ENCODE results near the gene CMTM4.
"Not testable (repeated sequence)": the region's sequence is repeated elsewhere in the genome, so short reads cannot be mapped to it uniquely, and the experiment has no call there.

Gene CMTM4

DNA sequence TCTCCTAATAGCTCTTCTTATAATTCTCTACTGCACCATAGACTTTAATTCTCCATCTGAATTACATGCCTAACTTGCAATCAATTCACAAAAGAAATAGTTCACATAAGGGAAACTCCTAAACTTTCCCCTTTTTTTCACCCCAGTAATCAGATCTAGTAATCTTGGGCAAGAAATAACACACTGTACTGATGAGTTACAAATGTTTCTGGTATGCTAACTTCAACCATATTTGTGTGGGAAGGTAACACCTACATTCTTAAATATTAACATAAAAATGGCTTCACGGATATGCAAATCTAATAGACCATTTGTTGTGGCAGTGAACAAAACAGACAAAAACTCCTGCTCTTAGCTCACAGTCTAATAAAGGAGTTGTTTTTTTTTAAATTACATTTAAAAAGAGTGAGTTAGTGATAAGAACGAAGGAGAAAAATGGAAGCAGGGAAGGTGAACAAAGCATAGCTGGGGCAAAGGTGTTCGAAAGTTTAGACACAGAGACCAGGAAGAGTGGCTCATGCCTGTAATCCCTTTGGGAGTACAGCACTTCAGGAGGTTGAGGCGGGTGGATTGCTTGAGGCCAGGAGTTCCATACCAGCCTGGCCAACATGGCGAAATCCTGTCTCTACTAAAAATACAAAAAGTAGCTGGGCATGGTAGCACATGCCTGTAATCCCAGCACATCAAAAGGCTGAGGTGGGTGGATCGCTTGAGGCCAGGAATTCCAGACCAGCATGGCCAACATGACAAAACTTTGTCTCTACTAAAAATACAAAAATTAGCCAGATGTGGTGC is 57.3 kb downstream of the CMTM4 start:
- DNase-seq, result no peak

DNA sequence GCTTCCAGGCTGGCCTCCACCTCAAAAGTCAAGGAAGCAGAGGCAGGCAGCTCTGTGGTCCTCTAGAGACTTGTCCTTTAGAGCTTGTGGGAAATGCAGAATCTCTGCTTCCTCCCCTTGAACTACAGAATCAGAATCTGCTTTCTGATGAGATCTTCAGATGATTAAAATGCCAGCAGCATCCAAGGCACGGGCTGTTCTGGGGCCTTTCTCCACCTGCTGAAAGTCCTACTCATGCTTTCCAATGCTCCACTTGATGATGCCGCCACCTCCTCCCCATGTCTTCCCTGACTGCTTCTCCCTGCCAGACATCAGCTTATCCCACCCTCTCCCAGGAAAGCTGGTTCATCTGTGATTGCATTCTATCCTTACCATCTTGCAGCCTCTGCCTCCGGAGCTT is 58.7 kb downstream of the CMTM4 start:
- no peak for DNase-seq

DNA sequence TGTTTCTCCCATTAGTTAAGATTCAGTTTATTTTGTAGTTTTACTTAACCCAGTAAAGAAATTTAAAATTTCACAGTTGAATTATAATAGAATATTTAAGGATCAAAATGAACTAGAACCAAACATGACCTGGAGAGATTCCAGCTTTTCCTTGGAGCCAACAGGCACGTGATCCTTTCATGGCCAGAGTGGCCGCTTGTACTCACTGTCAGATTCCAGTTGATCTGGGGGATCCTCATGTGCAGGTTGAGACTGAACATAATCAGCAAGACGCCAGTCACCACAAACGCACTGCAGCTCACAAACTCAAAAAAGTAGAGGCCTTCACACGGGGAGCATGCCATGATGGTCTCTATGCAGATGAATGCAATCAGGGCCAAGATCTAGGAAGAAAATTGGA is 60.3 kb downstream of the CMTM4 start:
- no peak for DNase-seq

DNA sequence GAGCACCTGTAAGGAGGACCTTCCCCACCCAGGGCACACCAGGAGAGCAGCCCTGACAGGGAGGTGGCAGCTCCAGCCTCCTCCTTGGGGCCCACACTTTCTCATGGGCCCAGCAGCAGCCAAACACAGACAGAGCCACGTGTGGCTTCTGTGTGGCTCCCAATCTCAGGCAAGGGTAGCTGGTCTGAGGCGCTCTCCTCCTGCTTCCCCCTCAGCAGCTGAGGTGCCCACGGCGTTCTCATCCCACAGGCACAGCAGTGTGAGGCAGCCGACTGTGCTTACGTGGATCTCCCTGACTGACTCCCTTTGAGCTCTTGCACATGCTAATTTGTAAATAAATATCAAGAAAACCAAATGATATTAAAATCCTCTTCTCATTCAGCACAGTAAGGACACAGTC is 61.1 kb downstream of the CMTM4 start:
- DNase-seq, result no peak

DNA sequence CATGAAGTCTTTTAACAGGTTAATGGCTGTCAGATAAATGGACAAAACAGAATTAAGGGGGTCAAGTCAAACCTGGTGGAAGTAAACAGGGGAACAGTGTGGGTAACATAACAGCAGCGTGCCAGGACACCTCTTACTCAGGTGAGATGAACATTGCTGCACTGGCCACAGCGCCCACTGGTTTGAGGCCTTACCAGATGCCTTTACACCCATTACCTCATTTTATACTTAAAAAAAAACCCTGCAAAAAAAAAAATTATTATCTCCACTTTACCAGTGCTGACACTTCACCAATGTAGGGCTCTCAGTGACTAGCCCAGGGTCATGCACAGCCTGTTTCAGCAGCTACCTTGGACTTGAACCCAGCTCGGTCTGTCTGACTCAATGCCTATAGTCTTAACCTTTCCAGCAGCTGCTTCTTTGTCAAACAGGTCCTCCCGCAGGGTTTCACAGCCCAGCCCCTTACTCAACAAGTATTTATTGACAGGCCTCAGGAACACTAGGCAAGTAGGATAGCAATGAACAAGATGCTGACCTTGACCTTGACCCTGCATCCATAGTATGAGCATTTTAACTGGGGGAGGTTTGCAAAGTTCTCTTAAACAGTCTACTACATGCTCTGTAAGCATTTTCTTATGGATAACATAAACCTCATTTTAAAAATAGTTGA is 61.9 kb downstream of the CMTM4 start:
- no peak for DNase-seq

DNA sequence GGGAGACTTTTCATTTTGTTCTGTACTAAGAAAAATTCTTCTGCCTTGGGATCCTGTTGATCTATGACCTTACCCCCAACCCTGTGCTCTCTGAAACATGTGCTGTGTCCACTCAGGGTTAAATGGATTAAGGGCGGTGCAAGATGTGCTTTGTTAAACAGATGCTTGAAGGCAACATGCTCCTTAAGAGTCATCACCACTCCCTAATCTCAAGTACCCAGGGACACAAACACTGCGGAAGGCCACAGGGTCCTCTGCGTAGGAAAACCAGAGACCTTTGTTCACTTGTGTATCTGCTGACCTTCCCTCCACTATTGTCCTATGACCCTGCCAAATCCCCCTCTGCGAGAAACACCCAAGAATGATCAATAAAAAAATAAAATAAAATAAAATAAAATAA is 65.0 kb downstream of the CMTM4 start:
- DNase-seq, result not testable (repeated sequence)

DNA sequence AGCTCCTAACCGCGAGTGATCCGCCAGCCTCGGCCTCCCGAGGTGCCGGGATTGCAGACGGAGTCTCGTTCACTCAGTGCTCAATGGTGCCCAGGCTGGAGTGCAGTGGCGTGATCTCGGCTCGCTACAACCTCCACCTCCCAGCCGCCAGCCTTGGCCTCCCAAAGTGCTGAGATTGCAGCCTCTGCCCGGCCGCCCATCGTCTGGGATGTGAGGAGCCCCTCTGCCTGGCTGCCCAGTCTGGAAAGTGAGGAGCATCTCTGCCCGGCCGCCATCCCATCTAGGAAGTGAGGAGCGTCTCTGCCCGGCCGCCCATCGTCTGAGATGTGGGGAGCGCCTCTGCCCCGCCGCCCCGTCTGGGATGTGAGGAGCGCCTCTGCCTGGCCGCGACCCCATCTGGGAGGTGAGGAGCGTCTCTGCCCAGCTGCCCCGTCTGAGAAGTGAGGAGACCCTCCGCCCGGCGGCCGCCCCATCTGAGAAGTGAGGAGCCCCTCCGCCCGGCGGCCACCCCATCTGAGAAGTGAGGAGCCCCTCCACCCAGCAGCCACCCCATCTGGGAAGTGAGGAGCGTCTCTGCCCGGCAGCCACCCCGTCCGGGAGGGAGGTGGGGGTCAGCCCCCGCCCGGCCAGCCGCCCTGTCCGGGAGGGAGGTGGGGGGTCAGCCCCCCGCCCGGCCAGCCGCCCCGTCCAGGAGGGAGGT is 65.8 kb downstream of the CMTM4 start:
- not testable (repeated sequence) for DNase-seq

DNA sequence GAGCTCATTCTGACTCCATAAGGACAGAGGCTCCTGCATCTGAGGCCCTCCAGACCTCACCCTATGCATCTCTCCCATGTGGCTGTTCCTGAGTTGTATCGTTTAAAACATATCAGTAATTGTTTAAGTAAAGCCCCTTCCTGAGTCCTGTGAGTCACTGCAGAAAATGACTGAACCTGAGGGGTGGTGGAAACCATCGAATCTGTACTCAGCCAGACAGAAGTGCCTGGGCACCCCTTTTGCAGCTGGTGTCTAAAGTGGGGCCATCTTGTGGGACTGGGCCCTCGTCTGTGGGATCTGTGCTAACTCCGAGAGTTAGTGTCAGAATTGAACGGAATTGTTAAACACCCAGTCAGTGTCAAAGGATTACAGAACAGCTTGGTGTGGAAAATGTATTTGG is 66.7 kb downstream of the CMTM4 start:
- no peak for DNase-seq

DNA sequence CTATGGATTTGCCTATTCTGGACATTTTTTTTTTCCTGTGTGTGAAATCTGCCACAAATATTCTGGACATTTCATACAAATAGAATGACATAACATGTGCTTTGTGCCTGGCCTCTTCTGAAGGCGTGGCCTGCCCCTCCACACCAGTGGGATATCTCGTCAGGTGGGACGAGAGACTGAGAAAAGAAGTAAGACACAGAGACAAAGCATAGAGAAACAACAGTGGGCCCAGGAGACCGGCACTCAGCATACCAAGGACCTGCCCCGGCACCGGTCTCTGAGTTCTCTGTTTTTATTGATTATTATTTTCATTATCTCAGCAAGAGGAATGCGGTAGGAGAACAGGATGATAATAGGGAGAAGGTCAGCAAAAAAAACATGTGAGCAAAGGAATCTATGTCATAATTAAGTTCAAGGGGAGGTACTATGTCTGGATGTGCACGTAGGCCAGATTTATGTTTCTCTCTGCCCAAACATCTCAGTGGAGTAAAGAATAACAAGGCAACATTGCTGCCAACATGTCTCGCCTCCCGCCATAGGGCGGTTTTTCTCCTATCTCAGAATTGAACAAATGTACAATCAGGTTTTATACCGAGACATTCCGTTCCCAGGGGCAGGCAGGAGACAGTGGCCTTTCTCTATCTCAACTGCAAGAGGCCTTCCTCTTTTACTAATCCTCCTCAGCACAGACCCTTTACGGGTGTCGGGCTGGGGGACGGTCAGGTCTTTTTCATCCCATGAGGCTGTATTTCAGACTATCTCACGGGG is 68.7 kb downstream of the CMTM4 start:
- DNase-seq, result not testable (repeated sequence)

DNA sequence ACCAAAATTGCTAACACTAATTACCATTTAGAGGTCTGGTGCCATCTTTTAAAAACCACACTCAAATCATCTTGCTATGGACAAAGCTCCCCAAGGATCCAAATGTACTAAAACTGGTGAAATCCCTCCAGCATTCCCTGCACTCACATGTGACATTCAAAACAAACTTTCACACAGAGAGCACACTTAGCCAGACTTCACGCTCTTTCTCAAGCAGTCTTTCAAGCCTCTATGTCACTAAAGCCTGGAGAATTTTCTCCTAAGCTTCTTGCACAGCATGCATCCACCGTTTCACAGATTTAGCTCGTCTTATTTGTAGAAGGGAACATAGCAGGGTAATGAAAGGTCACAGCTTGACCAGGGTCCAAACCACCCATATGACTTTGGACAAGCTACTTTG is 72.8 kb downstream of the CMTM4 start:
- no peak for DNase-seq

DNA sequence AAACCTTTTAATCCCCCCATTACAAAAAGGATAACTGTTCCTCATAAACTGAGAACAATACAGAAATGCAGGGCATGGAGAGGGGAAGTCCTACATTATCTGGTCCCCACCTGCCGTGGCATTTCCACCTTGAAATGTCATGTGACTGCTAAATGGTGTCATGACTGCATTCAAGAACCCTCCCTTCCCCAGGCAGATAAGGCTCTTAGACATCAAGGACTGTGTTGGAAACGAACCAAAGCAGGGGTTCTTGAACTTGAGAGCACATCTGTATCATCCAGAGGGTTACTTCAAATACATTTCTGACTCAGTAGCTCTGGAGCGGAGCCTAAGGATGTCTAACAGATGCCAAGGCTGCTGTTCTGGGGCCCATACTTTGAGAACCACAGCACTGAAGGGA is 73.7 kb downstream of the CMTM4 start:
- no peak for DNase-seq

DNA sequence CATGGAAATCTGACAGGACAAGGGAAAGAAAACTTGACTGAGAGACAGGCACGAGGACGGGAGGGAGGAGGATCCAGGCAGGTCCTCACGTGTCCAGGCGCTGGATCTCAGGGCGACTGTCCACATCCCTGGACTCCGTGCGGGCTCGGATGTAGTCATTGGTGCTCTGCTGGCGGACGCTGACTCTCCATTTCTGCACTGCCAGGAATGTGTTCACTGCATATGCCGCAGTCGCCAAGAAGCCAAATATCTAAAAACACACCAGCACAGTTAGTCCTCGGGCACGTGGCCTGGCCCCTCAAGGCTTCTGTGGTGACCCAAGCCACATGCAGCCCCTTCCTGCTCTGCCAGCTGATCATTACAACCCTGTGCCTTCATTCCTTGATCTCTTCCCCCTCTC is 74.6 kb downstream of the CMTM4 start:
- DNase-seq, result no peak

DNA sequence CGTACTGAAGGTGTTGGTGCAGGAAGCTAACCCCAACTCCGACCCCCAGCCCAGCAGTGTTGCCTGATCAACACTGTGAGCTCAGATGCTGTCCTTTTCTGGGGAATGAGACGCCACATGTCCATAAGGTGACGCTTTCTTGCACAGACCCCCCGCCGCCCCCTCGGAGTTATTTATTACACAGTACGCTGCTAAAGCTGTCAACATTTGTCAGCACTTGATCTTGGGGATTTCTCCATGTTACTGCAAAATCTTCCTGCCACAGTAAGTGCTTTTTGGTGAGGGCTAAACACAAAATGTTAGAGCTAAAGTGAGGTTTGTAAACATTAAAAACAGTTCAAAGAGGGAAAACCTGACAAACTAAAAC is 76.1 kb downstream of the CMTM4 start:
- DNase-seq, result no peak

DNA sequence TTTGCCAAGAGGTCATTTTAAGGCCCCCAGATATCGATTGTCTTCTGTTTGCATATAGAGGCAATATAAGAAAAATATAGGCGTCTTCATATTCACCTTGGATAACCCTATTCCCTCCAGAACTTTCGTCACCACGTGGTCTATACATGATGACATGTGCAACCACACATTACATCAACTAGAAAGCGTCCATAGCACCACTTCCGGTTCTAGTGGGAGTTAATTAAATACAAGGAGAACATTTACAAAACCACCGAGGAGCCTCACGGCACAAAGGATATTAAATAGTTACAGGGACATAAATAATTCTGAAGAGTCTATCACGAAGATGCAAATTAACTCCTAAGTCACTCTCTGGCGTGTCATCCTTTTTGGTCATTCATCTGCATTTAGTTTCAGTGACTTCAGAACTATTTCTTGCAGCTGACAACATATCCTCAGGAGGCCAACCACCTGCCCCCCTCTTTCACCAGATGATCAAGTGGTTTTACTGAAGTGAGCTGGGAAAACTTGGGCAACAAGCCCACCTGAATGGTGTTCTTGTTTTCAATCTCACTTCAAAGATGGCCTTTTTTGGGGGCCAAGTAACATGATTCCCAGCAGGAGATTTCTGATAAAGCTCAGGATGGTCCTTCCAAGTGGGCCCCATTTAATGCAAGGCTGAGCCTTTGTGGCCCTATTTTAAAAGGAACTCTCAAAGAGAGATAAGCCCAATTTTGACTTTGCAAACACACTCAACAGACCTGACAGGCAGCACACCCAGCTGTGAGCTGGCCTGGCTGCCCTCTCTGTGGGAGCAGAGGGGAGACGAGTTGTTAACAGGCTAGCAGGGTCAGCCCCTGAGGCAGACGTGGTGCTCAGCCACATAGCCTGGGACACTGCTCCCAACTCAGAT is 76.8 kb downstream of the CMTM4 start:
- no peak for DNase-seq

DNA sequence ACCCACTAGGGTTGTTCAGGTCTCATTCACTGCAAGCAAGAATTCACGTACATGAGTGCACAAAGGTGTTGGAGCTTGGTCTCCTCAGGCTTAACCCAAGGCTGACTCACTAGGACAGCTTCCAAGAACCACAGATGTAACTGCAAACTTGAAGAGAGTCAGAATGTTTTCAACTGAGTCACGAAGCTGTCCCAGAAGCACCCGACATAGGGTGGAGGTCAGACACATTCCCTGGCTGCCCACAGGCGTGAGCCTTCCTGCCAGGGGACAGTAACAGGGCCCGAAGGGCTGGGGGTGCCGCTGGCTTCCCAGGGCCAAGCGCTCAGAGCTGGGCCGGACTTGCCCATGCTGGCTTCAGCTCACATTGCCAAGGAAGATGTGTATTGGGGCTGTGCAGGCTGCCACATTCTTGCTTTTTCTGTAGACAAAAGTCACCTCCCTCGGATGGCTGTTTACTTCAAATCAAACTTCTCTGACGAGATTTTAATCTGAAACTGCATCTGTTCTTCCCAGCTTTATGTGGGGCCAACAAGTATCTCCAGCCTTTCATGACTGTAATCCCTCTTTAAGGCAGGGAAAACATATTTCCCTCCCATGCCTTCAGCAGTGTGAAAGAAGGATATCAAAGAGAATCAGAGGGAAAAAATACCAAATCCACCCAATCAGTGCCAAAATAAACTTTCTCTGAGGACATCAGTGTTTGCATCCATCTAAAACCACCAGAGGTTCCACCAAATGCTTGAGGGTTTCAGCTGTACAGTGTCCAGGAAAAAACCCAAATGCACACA is 77.8 kb downstream of the CMTM4 start:
- no peak for DNase-seq

DNA sequence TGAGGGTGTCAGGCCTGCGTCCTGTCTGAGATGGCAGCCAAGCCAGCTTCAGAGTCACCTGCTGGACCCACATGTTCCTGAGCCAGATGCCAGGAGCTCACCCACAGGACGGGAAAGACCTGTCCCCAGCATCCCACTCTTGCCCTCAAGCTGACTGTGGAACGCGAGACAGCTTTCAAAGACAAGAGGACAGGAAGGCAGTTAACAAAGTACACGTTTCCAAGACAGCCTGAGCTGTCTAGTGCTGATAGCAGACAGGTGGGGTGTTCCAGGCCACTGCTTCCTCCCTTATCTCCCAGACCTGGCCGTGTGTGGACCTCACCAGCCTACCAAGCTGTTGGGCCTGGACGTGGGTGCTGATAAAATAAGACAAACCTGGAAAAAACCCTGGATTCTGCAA is 78.8 kb downstream of the CMTM4 start:
- DNase-seq, result no peak

DNA sequence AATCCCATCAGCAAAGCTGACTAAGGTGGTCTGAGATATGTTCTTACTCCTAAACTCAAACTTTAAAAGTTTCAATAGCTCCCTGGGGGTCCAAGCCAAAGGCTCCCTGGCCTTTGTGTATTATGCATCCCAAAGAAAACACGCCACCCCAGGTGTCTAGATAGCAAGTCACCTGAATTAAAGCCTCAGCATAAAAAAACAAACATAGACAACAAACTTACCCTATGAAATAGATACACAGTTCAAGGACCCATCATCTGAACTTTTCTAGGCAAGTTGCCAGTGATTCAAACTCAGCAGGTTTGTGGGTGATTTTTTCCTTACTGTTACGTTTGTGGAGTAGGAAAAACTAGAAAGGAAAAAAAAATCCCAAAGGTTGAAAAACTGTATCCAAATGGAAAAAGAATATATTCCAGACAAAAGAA is 79.5 kb downstream of the CMTM4 start:
- no peak for DNase-seq

DNA sequence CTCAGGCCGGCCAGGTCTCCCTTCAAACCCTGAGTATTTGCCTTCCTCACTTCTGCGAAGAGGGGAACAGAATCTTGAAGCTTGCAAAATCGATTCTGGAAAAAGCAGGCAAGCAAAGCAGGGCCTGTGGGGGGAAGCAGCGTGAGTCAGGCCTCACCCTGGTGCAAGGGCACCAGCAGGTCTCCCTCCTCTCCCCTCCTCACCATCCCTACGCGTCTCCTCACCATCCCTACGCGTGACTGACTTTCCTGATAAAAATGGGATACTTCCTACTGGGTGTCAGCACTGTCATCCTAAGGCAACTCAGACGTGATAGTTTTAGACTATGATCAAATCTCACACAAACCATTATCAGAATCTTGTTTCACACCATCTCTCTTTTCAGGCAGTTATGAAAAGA is 80.0 kb downstream of the CMTM4 start:
- DNase-seq, result no peak

DNA sequence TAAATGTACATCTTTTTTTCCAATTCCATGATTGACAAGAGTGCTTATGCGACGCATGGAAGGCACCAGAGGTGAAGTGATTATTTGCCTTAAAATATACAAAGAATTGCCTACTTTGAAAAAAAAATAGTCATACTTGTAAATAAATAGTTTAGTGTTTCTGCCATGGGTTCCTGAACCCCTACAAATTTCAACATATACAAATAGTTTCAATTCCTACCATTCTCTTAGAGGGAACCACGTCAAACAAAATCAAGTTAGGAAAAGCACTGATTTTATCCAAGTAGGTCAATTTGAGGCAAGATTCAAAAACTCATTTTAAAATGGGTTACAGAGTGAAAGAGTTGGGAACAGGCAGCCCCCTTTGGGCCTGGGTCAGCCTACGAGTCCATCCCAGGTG is 80.4 kb downstream of the CMTM4 start:
- DNase-seq, result no peak

DNA sequence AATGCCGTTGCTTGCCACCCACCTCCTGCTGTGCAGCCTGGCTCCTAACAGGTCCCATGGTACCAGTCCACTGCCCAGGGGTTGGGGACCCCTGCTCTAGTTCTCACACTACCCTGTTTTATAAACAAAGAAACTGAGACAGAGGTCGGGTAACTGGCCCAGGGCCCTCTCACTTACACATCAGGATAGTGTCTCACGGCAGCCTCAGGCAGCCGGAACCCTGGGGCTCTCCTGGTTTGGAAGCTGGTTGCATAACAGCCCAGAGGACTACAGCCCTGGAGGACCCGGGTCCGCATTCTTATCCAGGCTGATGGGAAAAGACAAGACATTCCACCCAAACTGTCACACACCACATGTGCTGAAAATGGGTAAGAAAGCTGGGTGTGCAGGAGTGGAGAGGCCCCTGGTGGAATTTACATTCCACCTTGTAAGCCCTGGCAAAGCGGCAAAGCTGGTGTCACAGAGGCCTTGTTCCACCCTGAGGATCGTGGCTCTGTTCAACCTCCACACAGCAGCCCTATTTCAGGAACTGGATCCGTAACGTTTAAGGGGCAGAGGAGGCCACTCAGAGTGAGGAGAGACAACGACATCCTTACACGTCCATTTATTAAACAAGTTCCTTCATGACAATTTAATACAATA is 82.3 kb downstream of the CMTM4 start:
- DNase-seq, result no peak

DNA sequence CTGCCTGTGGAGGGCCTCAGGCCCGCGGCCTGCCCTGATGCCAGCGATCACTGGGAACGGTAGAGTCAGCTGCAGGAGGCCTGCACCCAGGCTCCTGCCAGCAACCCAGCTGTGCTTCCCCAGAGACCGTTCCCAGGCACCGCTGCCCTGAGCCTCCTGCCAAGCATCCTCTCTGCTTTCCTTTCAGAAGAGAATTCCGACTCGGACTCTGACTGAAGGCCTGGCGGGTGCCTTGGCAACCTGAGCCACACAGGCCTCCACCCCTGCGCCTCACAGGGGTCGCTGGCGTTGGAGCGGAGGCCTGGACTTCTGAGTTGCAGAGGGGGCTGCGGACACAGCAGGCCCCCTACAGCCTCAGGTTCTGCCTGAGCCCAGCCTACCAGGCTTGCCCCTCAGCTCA is 84.1 kb downstream of the CMTM4 start:
- no peak for DNase-seq
